Measurements from ENCODE around the gene OPRD1. TPM values are rescaled to one million over a fixed set of nuclear protein-coding genes. Genes with fewer than 3 reads are reported as not detected.

The OPRD1 gene
- total RNA-seq, 6 experiments from 2014 or later, result not detected

DNA sequence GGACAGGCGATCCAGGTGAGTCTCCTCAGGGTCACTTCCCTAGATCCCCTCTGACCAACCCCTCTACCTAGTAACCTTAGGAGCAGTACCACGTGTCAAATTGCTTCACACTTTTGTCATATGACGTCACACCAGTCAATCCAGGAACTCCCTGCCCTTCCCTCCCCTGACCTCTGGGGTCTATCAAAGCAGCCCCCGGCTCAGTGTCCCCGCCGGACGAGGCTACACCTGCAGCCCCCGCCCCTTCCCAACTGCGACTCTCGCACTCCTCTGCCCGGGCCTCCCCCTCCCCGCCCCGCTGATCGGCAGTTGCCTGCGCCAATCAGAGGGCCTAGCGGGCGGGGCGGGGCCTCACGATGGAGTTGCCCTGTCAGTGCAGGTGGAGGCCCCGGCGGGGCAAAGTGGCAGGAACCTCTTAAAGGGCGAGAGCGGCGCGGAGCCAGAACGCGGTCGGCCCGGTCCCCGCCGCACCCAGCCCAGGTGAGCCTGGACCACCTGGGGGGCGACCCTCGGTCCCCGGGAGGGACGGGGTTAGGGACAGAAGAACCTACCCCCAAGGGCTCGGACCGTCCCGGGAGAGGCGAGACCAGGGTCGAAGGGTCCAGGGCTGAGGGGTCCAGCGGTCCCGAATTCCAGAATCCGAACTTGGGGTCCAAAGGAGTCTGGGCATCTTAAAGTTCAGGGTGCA lies 74.9 kb downstream of the OPRD1 start:
- H3K4me1 ChIP-seq, result peaks cover 0 to 25% (median 9%) of the 10 kb centered on the region in 4 donors
- 19% methylated on average over 2 of the region's 43 CpGs for WGBS (ENCODE audit: insufficient coverage, low coverage, low lambda C conversion rate, missing lambda C conversion rate)
- H3K27me3 ChIP-seq, result no peaks in the 10 kb centered on the region
- TF ChIP-seq, protein P1, sequence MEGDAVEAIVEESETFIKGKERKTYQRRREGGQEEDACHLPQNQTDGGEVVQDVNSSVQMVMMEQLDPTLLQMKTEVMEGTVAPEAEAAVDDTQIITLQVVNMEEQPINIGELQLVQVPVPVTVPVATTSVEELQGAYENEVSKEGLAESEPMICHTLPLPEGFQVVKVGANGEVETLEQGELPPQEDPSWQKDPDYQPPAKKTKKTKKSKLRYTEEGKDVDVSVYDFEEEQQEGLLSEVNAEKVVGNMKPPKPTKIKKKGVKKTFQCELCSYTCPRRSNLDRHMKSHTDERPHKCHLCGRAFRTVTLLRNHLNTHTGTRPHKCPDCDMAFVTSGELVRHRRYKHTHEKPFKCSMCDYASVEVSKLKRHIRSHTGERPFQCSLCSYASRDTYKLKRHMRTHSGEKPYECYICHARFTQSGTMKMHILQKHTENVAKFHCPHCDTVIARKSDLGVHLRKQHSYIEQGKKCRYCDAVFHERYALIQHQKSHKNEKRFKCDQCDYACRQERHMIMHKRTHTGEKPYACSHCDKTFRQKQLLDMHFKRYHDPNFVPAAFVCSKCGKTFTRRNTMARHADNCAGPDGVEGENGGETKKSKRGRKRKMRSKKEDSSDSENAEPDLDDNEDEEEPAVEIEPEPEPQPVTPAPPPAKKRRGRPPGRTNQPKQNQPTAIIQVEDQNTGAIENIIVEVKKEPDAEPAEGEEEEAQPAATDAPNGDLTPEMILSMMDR (IDR thresholded peaks at IDR 0.05), result no peak
- peak; percentile 90 for TF ChIP-seq POLR2A (IDR thresholded peaks at IDR 0.05)
- intact Hi-C loops (cut with DNase I), result loop anchor here in 1 of 2 donors (10.0 kb wide), 1 partner anchor 318 kb away; no protein-coding TSS in a partner anchor
- H3K9me3 ChIP-seq, result no peaks in the 10 kb centered on the region
- H3K27ac ChIP-seq, result peak overlapping the region; percentile 62 to 87 (median 84)
- no peaks in the 10 kb centered on the region for H3K36me3 ChIP-seq
- DNase-seq (peak; percentile 93 to 94 (median 94)), ATAC-seq (peak; percentile 73 to 84 (median 80))
- peak overlapping the region; percentile 58 to 94 (median 85) for H3K4me3 ChIP-seq

DNA sequence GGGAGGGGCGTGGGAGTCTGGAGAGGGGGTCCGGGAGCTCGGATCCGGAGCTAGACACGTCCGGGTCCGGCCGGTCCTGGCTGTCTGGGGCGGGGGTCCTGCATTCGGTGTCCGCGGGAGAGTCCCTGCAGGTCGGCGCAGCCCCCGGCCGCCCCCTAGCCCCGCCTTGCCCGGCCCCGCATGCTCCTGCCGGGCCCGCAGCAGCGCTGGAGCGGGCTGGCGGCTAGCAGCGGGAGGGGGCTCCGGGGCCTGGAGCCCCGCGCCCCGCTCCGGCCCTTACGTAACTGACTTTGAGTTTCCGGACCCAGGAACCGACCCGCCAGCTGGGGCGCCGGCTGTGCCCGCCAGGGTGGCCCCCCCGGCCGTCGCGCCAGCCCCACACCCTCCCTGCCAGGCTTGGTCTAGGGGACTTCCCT lies 75.5 kb downstream of the OPRD1 start:
- H3K9me3 ChIP-seq, result no peaks in the 10 kb centered on the region
- H3K27ac ChIP-seq, result peak overlapping the region; percentile 62 to 87 (median 84)
- DNase-seq, result peak; percentile 46 to 66 (median 57)
- no CpG with 5 or more reads among the region's 41 CpGs for WGBS (ENCODE audit: insufficient coverage, low coverage, low lambda C conversion rate, missing lambda C conversion rate)
- intact Hi-C loops (cut with DNase I), result loop anchor here in 1 of 2 donors (10.0 kb wide), 1 partner anchor 317 kb away; no protein-coding TSS in a partner anchor
- peak overlapping the region; percentile 58 to 94 (median 85) for H3K4me3 ChIP-seq
- no peaks in the 10 kb centered on the region for H3K27me3 ChIP-seq
- H3K36me3 ChIP-seq, result no peaks in the 10 kb centered on the region
- peaks cover 0 to 21% (median 7%) of the 10 kb centered on the region in 4 donors for H3K4me1 ChIP-seq
- TF ChIP-seq, protein P1 (IDR thresholded peaks at IDR 0.05), result no peak
- no peak for TF ChIP-seq POLR2A (IDR thresholded peaks at IDR 0.05)
- ATAC-seq, result peak; percentile 3 to 19 (median 15)

DNA sequence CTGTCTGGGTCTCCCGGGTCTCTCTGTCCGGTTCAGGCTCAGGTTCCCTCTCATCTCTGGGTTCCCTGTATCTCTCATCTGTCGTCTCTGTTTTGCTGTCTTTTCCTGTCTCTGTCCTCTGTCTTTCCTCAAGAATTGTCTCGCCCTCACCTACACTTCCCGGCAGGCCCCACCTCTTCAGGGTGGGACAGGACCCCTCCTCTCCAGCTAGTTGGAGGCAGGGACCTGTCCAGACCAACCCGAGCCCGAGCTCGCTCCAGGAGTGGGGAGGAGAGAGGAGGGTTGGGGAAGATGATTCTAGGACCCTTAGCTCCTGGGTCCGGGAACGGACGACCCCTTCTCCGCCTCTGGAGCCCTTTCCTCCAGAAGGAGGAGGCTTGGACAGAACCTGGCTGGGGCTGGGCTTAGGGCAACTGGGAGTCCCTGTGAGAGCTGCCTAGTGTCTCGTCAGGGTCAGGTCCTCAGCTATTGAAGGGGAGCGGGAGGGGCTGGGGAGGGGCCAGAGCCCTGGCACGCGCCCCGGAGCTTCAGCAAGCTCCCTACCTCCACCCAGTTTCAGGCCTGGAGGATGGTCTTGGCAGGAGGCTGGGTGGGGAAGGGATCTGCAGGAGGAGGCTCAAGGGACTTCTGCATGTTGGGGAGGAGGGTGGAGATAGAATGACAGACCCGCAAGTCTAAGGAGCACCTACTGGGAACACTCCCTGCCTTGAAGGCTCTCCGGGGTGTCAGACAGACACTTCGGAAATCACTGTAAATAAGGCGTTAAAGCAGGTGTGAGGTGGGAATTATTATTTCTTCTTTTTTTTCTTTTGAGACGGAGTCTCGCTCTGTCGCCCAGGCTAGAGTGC lies 76.1 kb downstream of the OPRD1 start:
- ATAC-seq, result peak; percentile 41 to 60 (median 48)
- 17% methylated on average over 17 of the region's 24 CpGs for WGBS (ENCODE audit: insufficient coverage, low coverage, low lambda C conversion rate, missing lambda C conversion rate)
- H3K4me3 ChIP-seq, result peak overlapping the region; percentile 58 to 94 (median 85)
- peak; percentile 74 to 81 (median 79) for DNase-seq
- H3K36me3 ChIP-seq, result no peaks in the 10 kb centered on the region
- intact Hi-C loops (cut with DNase I), result loop anchor here in 1 of 2 donors (10.0 kb wide), 1 partner anchor 317 kb away; no protein-coding TSS in a partner anchor
- H3K27ac ChIP-seq, result peak overlapping the region; percentile 62 to 87 (median 84)
- peak; percentile 36 for TF ChIP-seq POLR2A (IDR thresholded peaks at IDR 0.05)
- TF ChIP-seq, protein P1 (IDR thresholded peaks at IDR 0.05), result no peak
- no peaks in the 10 kb centered on the region for H3K9me3 ChIP-seq
- H3K4me1 ChIP-seq, result peaks cover 0 to 21% (median 6%) of the 10 kb centered on the region in 4 donors
- H3K27me3 ChIP-seq, result no peaks in the 10 kb centered on the region

DNA sequence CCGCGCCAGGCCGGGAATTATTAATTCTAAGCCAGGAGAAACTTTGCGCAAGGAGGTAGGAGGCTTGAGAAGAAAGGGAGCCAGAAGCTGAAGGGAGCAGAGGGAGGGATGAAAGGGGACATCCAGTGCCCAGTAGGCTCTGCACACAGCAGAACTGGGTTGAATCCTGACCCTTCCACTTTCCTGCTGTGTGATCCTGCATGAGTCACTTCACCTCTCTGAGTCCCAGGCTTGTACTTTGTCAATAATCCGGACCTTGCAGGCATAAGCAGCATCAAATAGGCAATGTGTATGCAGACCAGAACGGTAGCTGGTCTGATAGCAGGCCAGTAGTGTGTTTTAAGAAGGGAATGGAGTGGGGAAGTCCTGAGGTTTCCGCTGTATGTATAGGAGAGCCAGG lies 76.9 kb downstream of the OPRD1 start:
- Histone ChIP-seq H3K4me1 (peaks cover 0 to 21% (median 6%) of the 10 kb centered on the region in 4 donors), H3K36me3 (no peaks in the 10 kb centered on the region), H3K9me3 (no peaks in the 10 kb centered on the region), H3K27me3 (no peaks in the 10 kb centered on the region), H3K27ac (no peak overlapping the region), H3K4me3 (no peak overlapping the region)
- ATAC-seq (no peak), DNase-seq (no peak)
- TF ChIP-seq POLR2A (IDR thresholded peaks at IDR 0.05), result no peak
- TF ChIP-seq, protein P1 (IDR thresholded peaks at IDR 0.05), result no peak
- intact Hi-C loops (cut with DNase I), result loop anchor here in 1 of 2 donors (10.0 kb wide), 1 partner anchor 316 kb away; no protein-coding TSS in a partner anchor
- WGBS (ENCODE audit: insufficient coverage, low coverage, low lambda C conversion rate, missing lambda C conversion rate), result 80% methylated on average over 4 of the region's 7 CpGs
